Keratinocyte (primary cell): ENCODE data around the gene ZCWPW2.

Experiments
- CTCF ChIP-seq, 3 experiments: IDR thresholded peaks in 1 of 3; conservative IDR thresholded peaks in 1 of 3; optimal IDR thresholded peaks in 1 of 3; 2 replicates in 2 of 3; 3 replicates in 1 of 3; pipeline versions ENCODE3 to v1.5.1; 2011; ENCODE audit warnings: low read length in 3 of 3, mild to moderate bottlenecking in 3 of 3, moderate library complexity in 2 of 3, control low read depth in 1 of 3, inconsistent platforms in 1 of 3; ENCODE audit not compliant: insufficient read depth in 2 of 3; ENCODE audit errors: extremely low read depth in 1 of 3
- EZH2 ChIP-seq: IDR thresholded peaks from one replicate; pipeline ENCODE4 v1.6.1; 2012; ENCODE audit warnings: inconsistent platforms, mild to moderate bottlenecking, low read length, moderate library complexity

DNA sequence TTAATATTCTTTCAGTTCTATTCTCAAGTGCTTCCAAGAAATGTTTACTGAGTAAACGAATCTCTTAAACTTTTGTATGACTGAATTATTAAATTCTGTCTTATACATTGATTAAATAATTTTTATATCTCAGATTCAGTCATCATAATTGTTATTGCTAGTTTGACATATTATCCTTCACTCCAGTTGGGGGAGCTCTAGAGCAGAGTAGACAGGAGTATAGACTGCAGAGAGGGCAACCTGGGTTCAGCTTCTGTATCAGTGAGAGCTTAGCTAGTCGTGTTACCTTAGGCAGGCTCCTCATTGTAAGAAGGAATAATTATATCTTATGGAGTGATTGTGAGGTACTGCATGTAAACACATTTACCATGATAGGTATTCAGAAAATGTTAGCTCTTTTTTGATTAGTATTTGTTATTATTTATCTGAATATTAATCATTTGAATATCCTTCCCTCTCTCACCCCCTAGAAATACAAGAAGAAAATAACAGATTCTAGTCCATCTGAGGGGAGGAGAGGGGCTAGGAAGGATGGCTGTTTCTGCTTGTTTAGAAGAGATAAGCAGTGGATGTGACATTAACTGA is 31.0 kb upstream of the ZCWPW2 start:
- TF ChIP-seq CTCF (optimal IDR thresholded peaks at IDR 0.05 in 1 of 3, IDR thresholded peaks at IDR 0.05 in 1 of 3, conservative IDR thresholded peaks at IDR 0.05 in 1 of 3; ENCODE audit: extremely low read depth in 1 of 3, insufficient read depth in 2 of 3, low read length in 3 of 3), result peak; percentile 48 to 62 (median 51)
- no peak for TF ChIP-seq EZH2
